K562 (cell line): ENCODE measurements around the gene ANKRD44. TPM values are rescaled to one million over a fixed set of nuclear protein-coding genes. Genes with fewer than 3 reads are reported as not detected.

Experiments used
- ATAC-seq: fragments of 200-7000 bp; cut with Tn5 transposase; 3 replicates; pipeline ENCODE4 v1.9.1; 2020; ENCODE audit warnings: moderate library complexity
- BruUV-seq: library from RNA; stranded (reverse); fragments of 400-500 nt; replicated peaks from 2 replicates; lab custom pipeline; 2021; lab: Mats Ljungman, UMichigan
- CTCF ChIA-PET: fragments of 300-600 bp; formaldehyde crosslinking; extraction: SDS; loops from one replicate; lab custom pipeline; 2021; ENCODE audit warnings: low intra/inter-chr PET ratio; lab: Yijun Ruan, JAX
- POLR2A ChIA-PET: fragments of 300-600, 350-650 bp; sonication (Branson Sonifier 250); formaldehyde crosslinking; extraction: SDS; loops from one replicate; lab custom pipeline; 2021; ENCODE audit warnings: antibody characterized with exemption, inconsistent platforms; lab: Yijun Ruan, JAX
- DNase-seq, 4 experiments: peaks; one replicate each; pipeline versions ENCODE4 v3.0.0 to v3.0.0-alpha.2; 2011 to 2018; ENCODE audit warnings: low spot score in 3 of 4, mixed read lengths in 3 of 4; ENCODE audit errors: extremely low read depth in 1 of 4
- FAIRE-seq: peaks from 2 replicates; lab custom pipeline; 2011; peaks lifted over from hg19 to GRCh38; lab: Jason Lieb, UNC
- H2AFZ ChIP-seq: 2 replicates; pipeline ENCODE4 v1.6.0; 2011; ENCODE audit warnings: low read depth, low read length, control low read depth, inconsistent platforms
- H3K27ac ChIP-seq: fragments of 200-600 bp; 3 replicates; pipeline ENCODE4 v1.8.0; 2011; ENCODE audit warnings: low read depth, mild to moderate bottlenecking, control low read depth, inconsistent platforms, low read length, moderate library complexity, mixed read lengths; ENCODE audit errors: extremely low read depth
- H3K27me3 ChIP-seq, 2 experiments: fragments of 300-600 bp in 1 of 2; 2 replicates in 1 of 2; 3 replicates in 1 of 2; pipeline versions ENCODE4 v1.6.0 to v1.8.0; 2011; ENCODE audit warnings: inconsistent platforms in 2 of 2, low read length in 2 of 2, mild to moderate bottlenecking in 1 of 2, mixed read lengths in 1 of 2, moderate library complexity in 1 of 2; ENCODE audit not compliant: control insufficient read depth in 2 of 2, insufficient read depth in 2 of 2
- H3K36me3 ChIP-seq: fragments of 300-600 bp; 3 replicates; pipeline ENCODE4 v1.8.0; 2011; ENCODE audit warnings: mild to moderate bottlenecking, low read length, inconsistent platforms; ENCODE audit not compliant: control insufficient read depth, insufficient read depth
- H3K4me1 ChIP-seq, 2 experiments: fragments of 200-600 bp in 1 of 2; replicated peaks in 1 of 2; 2 replicates in 1 of 2; 3 replicates in 1 of 2; pipeline versions ENCODE4 v1.5.1 to v1.8.0; 2011; ENCODE audit warnings: inconsistent platforms in 2 of 2, low read length in 2 of 2, mild to moderate bottlenecking in 1 of 2, mixed read lengths in 1 of 2, moderate library complexity in 1 of 2; ENCODE audit not compliant: control insufficient read depth in 2 of 2, insufficient read depth in 2 of 2
- H3K4me2 ChIP-seq: 2 replicates; pipeline ENCODE4 v1.6.1; 2011; ENCODE audit warnings: low read length, control low read depth, inconsistent platforms, mixed read lengths; ENCODE audit not compliant: insufficient read depth
- H3K4me3 ChIP-seq: fragments of 200-600 bp; sonication (generic), shearing (Covaris generic); 2 replicates; pipeline ENCODE4 v1.5.1; 2016; ENCODE audit warnings: control low read depth, inconsistent platforms
- H3K79me2 ChIP-seq: fragments of 200-600 bp; 3 replicates; pipeline ENCODE4 v1.8.0; 2011; ENCODE audit warnings: low read length, inconsistent platforms; ENCODE audit not compliant: control insufficient read depth, insufficient read depth
- H3K9ac ChIP-seq, 2 experiments: 2 replicates each; pipeline versions ENCODE4 v1.6.0 to v1.6.1; 2011; ENCODE audit warnings: low read depth in 2 of 2, low read length in 2 of 2, control low read depth in 1 of 2, inconsistent platforms in 1 of 2, mild to moderate bottlenecking in 1 of 2, mixed read lengths in 1 of 2; ENCODE audit not compliant: insufficient read depth in 1 of 2
- H3K9me1 ChIP-seq: one replicate; pipeline ENCODE4 v1.6.0; 2011; ENCODE audit warnings: inconsistent platforms, mild to moderate bottlenecking, low read length, moderate library complexity; ENCODE audit not compliant: control insufficient read depth, insufficient read depth
- H3K9me3 ChIP-seq: replicated peaks from 2 replicates; pipeline ENCODE4 v1.5.1; 2011; ENCODE audit warnings: low read depth, low read length, inconsistent platforms; ENCODE audit not compliant: control insufficient read depth, insufficient read depth
- H4K20me1 ChIP-seq: replicated peaks from 2 replicates; pipeline ENCODE4 v1.6.1; 2011; ENCODE audit warnings: low read length, inconsistent platforms, mixed read lengths; ENCODE audit not compliant: control insufficient read depth, insufficient read depth
- ATF1 ChIP-seq, 2 experiments: fragments of 450-650 bp in 1 of 2; IDR thresholded peaks; 2 replicates each; pipeline ENCODE4 v1.6.1; 2016; ENCODE audit warnings: missing compliant biosample characterization in 1 of 2, missing genetic modification characterization in 1 of 2
- BMI1 ChIP-seq: fragments of 150-350 bp; IDR thresholded peaks from 2 replicates; pipeline ENCODE4 v1.6.1; 2014; ENCODE audit warnings: low read length
- CHAMP1 ChIP-seq: fragments of 450-650 bp; IDR thresholded peaks from 2 replicates; pipeline ENCODE4 v1.6.1; 2016; ENCODE audit warnings: mild to moderate bottlenecking
- CTCF ChIP-seq, 3 experiments: IDR thresholded peaks in 2 of 3; conservative IDR thresholded peaks in 1 of 3; 2 replicates each; pipeline ENCODE4 v1.5.1; 2011 to 2012; ENCODE audit warnings: low read length in 3 of 3, mild to moderate bottlenecking in 3 of 3, control low read depth in 2 of 3, improper control_type of control experiment in 1 of 3, inconsistent platforms in 1 of 3, low read depth in 1 of 3, mixed read lengths in 1 of 3, moderate library complexity in 1 of 3; ENCODE audit not compliant: insufficient read depth in 2 of 3
- ILK ChIP-seq: fragments of 450-650 bp; IDR thresholded peaks from 2 replicates; pipeline ENCODE4 v1.6.1; 2016; ENCODE audit warnings: missing genetic modification characterization, low read depth, mild to moderate bottlenecking, missing compliant biosample characterization, moderate library complexity, borderline replicate concordance
- KLF16 ChIP-seq: IDR thresholded peaks from 2 replicates; pipeline ENCODE4 v1.6.1; 2016; ENCODE audit warnings: antibody characterized with exemption
- MAZ ChIP-seq, 2 experiments: fragments of 450-650 bp in 1 of 2; sonication (generic) in 1 of 2; formaldehyde crosslinking; IDR thresholded peaks in 1 of 2; conservative IDR thresholded peaks in 1 of 2; 2 replicates each; pipeline versions ENCODE4 v1.4.0 to v1.5.0; 2020; ENCODE audit warnings: mild to moderate bottlenecking in 1 of 2, missing genetic modification reagents in 1 of 2
- NFRKB ChIP-seq: fragments of 450-650 bp; IDR thresholded peaks from 2 replicates; pipeline ENCODE4 v1.6.1; 2016; ENCODE audit warnings: low read depth
- PHB2 ChIP-seq: fragments of 450-650 bp; IDR thresholded peaks from 2 replicates; pipeline ENCODE4 v1.6.1; 2017; ENCODE audit warnings: low read depth
- RBM14 ChIP-seq: fragments of 200-400 bp; formaldehyde crosslinking; IDR thresholded peaks from 2 replicates; pipeline ENCODE4 v1.6.1; 2018; ENCODE audit warnings: low read depth, mild to moderate bottlenecking, low read length, moderate library complexity, borderline replicate concordance; ENCODE audit not compliant: insufficient read depth
- SAFB ChIP-seq: fragments of 200-400 bp; formaldehyde crosslinking; IDR thresholded peaks from 2 replicates; pipeline ENCODE4 v1.6.1; 2017; ENCODE audit warnings: low read depth, low read length, borderline replicate concordance
- SMAD3 ChIP-seq: fragments of 450-650 bp; formaldehyde crosslinking; conservative IDR thresholded peaks from 2 replicates; pipeline ENCODE4 v1.4.0; 2020; ENCODE audit warnings: mild to moderate bottlenecking
- SMC3 ChIP-seq: conservative IDR thresholded peaks from 2 replicates; pipeline ENCODE4 v1.6.1; 2011; ENCODE audit warnings: low read depth, low read length, improper control_type of control experiment; ENCODE audit not compliant: insufficient read depth
- ZNF239 ChIP-seq: fragments of 250-450 bp; sonication (Bioruptor Pico); IDR thresholded peaks from 2 replicates; pipeline ENCODE4 v1.4.0; 2020; ENCODE audit warnings: mild to moderate bottlenecking
- ZNF780A ChIP-seq: fragments of 250-450 bp; sonication (Bioruptor Pico); IDR thresholded peaks from 2 replicates; pipeline ENCODE4 v1.5.0; 2021; ENCODE audit warnings: mild to moderate bottlenecking
- WGBS: fragments of 100-300 bp; shearing (Covaris generic); methylation state at CpG from one replicate; pipeline ENCODE4 v1.1.6; 2016; ENCODE audit warnings: low coverage, mixed read lengths; ENCODE audit not compliant: insufficient coverage; ENCODE audit errors: missing lambda C conversion rate; 5-methylcytosine and 5-hydroxymethylcytosine counted together
- in situ Hi-C: fragments of 300-500 bp; cut with MboI; formaldehyde crosslinking; loops from 4 replicates; pipeline ENCODE4 v1.15.0; 2018; ENCODE audit warnings: inconsistent platforms, mixed read lengths
- intact Hi-C: fragments of 100-400 bp; cut with micrococcal nuclease; formaldehyde crosslinking; loops from 2 replicates; pipeline ENCODE4 v1.14.2; 2022
- polyA plus RNA-seq, 8 experiments: library from polyadenylated mRNA; depleted of rRNA in 4 of 8; stranded (reverse) in 5 of 8; unstranded in 3 of 8; fragments of >200 nt; fragmentation: Nextera tagmentation in 2 of 8; fragmentation: Illumina TruSeq in 1 of 8; extraction: Ambion mirVana in 2 of 8; extraction: Trizol in 1 of 8; gene quantifications; 2 replicates each; pipeline versions ENCODE4 v1.2.1 to v1.2.3, GENCODE V29; 2011 to 2014; ENCODE audit warnings: inconsistent platforms in 1 of 8, missing spikeins in 1 of 8
- total RNA-seq, 7 experiments: library from RNA; depleted of rRNA in 6 of 7; stranded (reverse); fragments of >200 nt in 6 of 7; fragmentation: Illumina TruSeq in 2 of 7; extraction: Trizol in 2 of 7; gene quantifications; 2 replicates each; pipeline versions ENCODE4 v1.2.1 to v1.2.3, GENCODE V29; 2011 to 2021; ENCODE audit warnings: low replicate concordance in 1 of 7

ANKRD44 gene
- total and polyA plus RNA-seq, 9 of the 15 experiments (the other 6 are each of a cell fraction or from before 2014, with no cell fraction given): 0.03 to 0.64 (median 0.07) TPM; not detected in 3

GRCh38 chr2:197240421-197241041 lies 70.0 kb downstream of the ANKRD44 start:
- POLR2A ChIA-PET: interaction anchor here (0.7 to 1.4 kb wide), 3 partner anchors 10 to 13 kb away, joined by 3 read pairs; no protein-coding TSS in a partner anchor

More at GRCh38 chr2:197240421-197241041, 70.0 kb downstream of the ANKRD44 start:
- H3K27me3 ChIP-seq: no peaks in the 10 kb centered on the region; a peak in 1 of 5 replicates
- TF ChIP-seq MAZ (CRISPR knock-in tag; conservative IDR thresholded peaks at IDR 0.05 in 1 of 2, IDR thresholded peaks at IDR 0.05 in 1 of 2) (no peak), BMI1 (no peak), CHAMP1 (no peak), RBM14 (no peak), SAFB (no peak), CTCF (IDR thresholded peaks at IDR 0.05 in 2 of 3, conservative IDR thresholded peaks at IDR 0.05 in 1 of 3; ENCODE audit: insufficient read depth in 2 of 3, low read depth in 1 of 3, low read length in 3 of 3) (no peak), NFRKB (no peak), KLF16 (no peak), PHB2 (no peak), ATF1 (CRISPR knock-in tag; IDR thresholded peaks at IDR 0.05) (no peak), ATF1 (tag; IDR thresholded peaks at IDR 0.05) (no peak), SMAD3 (no peak), SMC3 (no peak), ILK (tag) (no peak), ZNF239 (no peak), ZNF780A (no peak)
- CTCF ChIA-PET: no interaction called here
- no peak overlapping the region for H3K9ac ChIP-seq
- no peak overlapping the region for H2AFZ ChIP-seq
- BruUV-seq: no TSS peak
- H3K36me3 ChIP-seq: no peaks in the 10 kb centered on the region
- H3K4me2 ChIP-seq: no peak overlapping the region
- no peak overlapping the region for H3K27ac ChIP-seq
- no peaks in the 10 kb centered on the region for H3K4me1 ChIP-seq
- intact Hi-C loops: no loop called here
- FAIRE-seq: no peak
- in situ Hi-C loops: no loop called here
- no peaks in the 10 kb centered on the region for H3K79me2 ChIP-seq
- no peak for ATAC-seq
- no peak overlapping the region for H3K4me3 ChIP-seq
- no peaks in the 10 kb centered on the region for H4K20me1 ChIP-seq
- no peaks in the 10 kb centered on the region for H3K9me3 ChIP-seq
- DNase-seq: no peak
- no peaks in the 10 kb centered on the region for H3K9me1 ChIP-seq
- 7% methylated on average over 1 of the region's 1 CpG for WGBS
